Measurements from ENCODE around the gene SLC35F6. TPM values are rescaled to one million over a fixed set of nuclear protein-coding genes. Genes with fewer than 3 reads are reported as not detected.
A peak's percentile ranks its signal among the peaks of the same experiment; 100 is the strongest.

SLC35F6 gene
- total and polyA plus RNA-seq, 11 donors: 14.4 to 70.5 (median 27.2) TPM

GRCh38 chr2:26780203-26780760 is 16.2 kb downstream of the SLC35F6 start:
- whole genome bisulfite sequencing, 4 donors: 93 to 94% (median 93%) methylated on average over 4 of the region's 4 CpGs
- intact Hi-C loops (cut with DNase I): no loop called here

GRCh38 chr2:26782876-26783704 is 19.0 kb downstream of the SLC35F6 start:
- no peak overlapping the region for H3K4me3 ChIP-seq
- TF ChIP-seq CTCF (IDR thresholded peaks at IDR 0.05): no peak
- TF ChIP-seq POLR2A (IDR thresholded peaks at IDR 0.05): no peak
- H3K27me3 ChIP-seq: no peaks in the 10 kb centered on the region
- peaks cover 0 to 38% (median 32%) of the 10 kb centered on the region in 9 donors for H3K36me3 ChIP-seq
- DNase-seq (no peak), ATAC-seq (no peak)
- no peaks in the 10 kb centered on the region for H3K9me3 ChIP-seq
- intact Hi-C loops (cut with DNase I): no loop called here
- 89 to 92% (median 91%) methylated on average over 12 of the region's 12 CpGs for WGBS, 4 donors
- H3K4me1 ChIP-seq: peaks cover 0 to 22% (median 7%) of the 10 kb centered on the region in 12 donors
- no peak overlapping the region for H3K27ac ChIP-seq

More at GRCh38 chr2:26780203-26780760, 16.2 kb downstream of the SLC35F6 start:
- peaks cover 0 to 6% (median 3%) of the 10 kb centered on the region in 12 donors for H3K4me1 ChIP-seq
- peaks cover 0 to 66% (median 60%) of the 10 kb centered on the region in 9 donors for H3K36me3 ChIP-seq
- ATAC-seq (no peak), DNase-seq (no peak)
- H3K9me3 ChIP-seq: no peaks in the 10 kb centered on the region
- TF ChIP-seq CTCF (IDR thresholded peaks at IDR 0.05) (no peak), POLR2A (IDR thresholded peaks at IDR 0.05) (no peak)
- H3K27me3 ChIP-seq: no peaks in the 10 kb centered on the region
- no peak overlapping the region for H3K27ac ChIP-seq
- H3K4me3 ChIP-seq: no peak overlapping the region

- Histone ChIP-seq H3K36me3 (peaks cover 0 to 22% (median 16%) of the 10 kb centered on the region in 9 donors), H3K27me3 (no peaks in the 10 kb centered on the region), H3K4me1 (peaks cover 0 to 25% (median 7%) of the 10 kb centered on the region in 12 donors), H3K9me3 (no peaks in the 10 kb centered on the region), H3K4me3 (peak overlapping the region in 7 of 12 donors; percentile 63 to 86 (median 76)), H3K27ac (no peak overlapping the region)
- TF ChIP-seq CTCF (IDR thresholded peaks at IDR 0.05): no peak
- no peak for TF ChIP-seq POLR2A (IDR thresholded peaks at IDR 0.05)
- 92 to 95% (median 94%) methylated on average over 16 to 19 of the region's 19 CpGs for WGBS, 4 donors
- ATAC-seq: no peak
- intact Hi-C loops (cut with DNase I): loop anchor here in 1 of 10 donors (1.0 kb wide), 1 partner anchor 12 kb away; no protein-coding TSS in a partner anchor
- DNase-seq: no peak
These were observed 20.6 kb downstream of the SLC35F6 start for GRCh38 chr2:26784570-26785234.

Measured in heart left ventricle (tissue), 16 donors.